ENCODE results near the gene TLE3. TPM values are rescaled to one million over a fixed set of nuclear protein-coding genes. Genes with fewer than 3 reads are reported as not detected.

TLE3 gene
- total and polyA plus RNA-seq, 7 donors = 16.8 to 82.0 (median 49.5) TPM

DNA sequence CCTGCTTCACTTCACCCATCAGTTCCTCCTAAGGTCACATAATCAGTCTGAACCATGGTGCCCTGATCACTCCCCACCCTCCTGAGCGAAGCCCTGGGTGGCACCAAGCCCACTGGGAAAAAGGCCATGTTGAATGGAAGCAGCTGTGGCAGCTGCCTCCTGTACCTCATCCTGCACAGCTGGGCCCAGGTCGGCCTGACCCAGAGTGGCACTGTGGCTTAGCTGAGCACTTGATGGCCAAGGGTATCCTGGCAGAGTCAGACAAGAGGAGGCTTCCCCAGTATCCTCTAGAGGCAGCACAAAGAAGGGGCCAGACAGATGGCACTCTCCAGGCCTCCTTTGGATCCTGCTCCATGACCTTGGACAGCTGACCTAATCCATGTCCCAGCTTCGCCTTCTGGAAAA, 68.4 kb downstream of the TLE3 start:
- TF ChIP-seq POLR2AphosphoS5 (IDR thresholded peaks at IDR 0.05) (no peak), EP300 (IDR thresholded peaks at IDR 0.05) (no peak), POLR2A (IDR thresholded peaks at IDR 0.05) (no peak)
- TF ChIP-seq, protein P1, sequence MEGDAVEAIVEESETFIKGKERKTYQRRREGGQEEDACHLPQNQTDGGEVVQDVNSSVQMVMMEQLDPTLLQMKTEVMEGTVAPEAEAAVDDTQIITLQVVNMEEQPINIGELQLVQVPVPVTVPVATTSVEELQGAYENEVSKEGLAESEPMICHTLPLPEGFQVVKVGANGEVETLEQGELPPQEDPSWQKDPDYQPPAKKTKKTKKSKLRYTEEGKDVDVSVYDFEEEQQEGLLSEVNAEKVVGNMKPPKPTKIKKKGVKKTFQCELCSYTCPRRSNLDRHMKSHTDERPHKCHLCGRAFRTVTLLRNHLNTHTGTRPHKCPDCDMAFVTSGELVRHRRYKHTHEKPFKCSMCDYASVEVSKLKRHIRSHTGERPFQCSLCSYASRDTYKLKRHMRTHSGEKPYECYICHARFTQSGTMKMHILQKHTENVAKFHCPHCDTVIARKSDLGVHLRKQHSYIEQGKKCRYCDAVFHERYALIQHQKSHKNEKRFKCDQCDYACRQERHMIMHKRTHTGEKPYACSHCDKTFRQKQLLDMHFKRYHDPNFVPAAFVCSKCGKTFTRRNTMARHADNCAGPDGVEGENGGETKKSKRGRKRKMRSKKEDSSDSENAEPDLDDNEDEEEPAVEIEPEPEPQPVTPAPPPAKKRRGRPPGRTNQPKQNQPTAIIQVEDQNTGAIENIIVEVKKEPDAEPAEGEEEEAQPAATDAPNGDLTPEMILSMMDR (IDR thresholded peaks at IDR 0.05) = no peak
- 72 to 86% methylated on average over 3 of the region's 3 CpGs for WGBS, 2 donors
- Histone ChIP-seq H3K27me3 (peaks cover 0 to 8% (median 0%) of the 10 kb centered on the region in 3 donors), H3K4me1 (peaks cover 0 to 20% (median 18%) of the 10 kb centered on the region in 4 donors), H3K4me3 (no peak overlapping the region), H3K27ac (no peak overlapping the region), H3K9me3 (no peaks in the 10 kb centered on the region), H3K36me3 (no peaks in the 10 kb centered on the region)
- DNase-seq = peak; percentile 55
- intact Hi-C loops (cut with DNase I) = loop anchor here (10.0 kb wide), 1 partner anchor 336 kb away; no protein-coding TSS in a partner anchor

DNA sequence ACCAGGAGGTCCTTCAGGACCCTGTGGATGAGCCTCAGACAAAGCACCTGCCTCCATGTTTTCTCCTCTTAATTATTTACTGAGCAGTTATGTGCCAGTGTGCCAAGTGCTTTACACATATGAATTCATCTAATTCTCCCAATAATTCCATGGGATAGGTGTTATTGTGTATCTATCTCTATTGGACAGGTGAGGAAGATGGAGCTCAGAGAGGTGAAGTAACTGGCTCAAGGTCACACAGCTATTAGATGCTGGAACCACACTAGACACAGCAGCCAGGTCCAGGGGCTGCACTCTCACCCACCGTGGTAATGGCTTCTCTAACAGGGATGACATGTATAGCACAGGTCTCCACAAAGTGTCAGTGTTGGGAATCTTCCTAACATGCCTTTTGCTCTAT, 70.2 kb downstream of the TLE3 start:
- TF ChIP-seq EP300 (IDR thresholded peaks at IDR 0.05) (no peak), POLR2AphosphoS5 (IDR thresholded peaks at IDR 0.05) (no peak), POLR2A (IDR thresholded peaks at IDR 0.05) (no peak)
- Histone ChIP-seq H3K9me3 (no peaks in the 10 kb centered on the region), H3K4me3 (no peak overlapping the region), H3K4me1 (peaks cover 0 to 38% (median 35%) of the 10 kb centered on the region in 4 donors), H3K27me3 (no peaks in the 10 kb centered on the region), H3K36me3 (no peaks in the 10 kb centered on the region), H3K27ac (no peak overlapping the region)
- WGBS, 2 donors = 90 to 92% methylated on average over 1 of the region's 1 CpG
- DNase-seq = no peak
- intact Hi-C loops (cut with DNase I) = loop anchor here (10.0 kb wide), 1 partner anchor 337 kb away; no protein-coding TSS in a partner anchor

DNA sequence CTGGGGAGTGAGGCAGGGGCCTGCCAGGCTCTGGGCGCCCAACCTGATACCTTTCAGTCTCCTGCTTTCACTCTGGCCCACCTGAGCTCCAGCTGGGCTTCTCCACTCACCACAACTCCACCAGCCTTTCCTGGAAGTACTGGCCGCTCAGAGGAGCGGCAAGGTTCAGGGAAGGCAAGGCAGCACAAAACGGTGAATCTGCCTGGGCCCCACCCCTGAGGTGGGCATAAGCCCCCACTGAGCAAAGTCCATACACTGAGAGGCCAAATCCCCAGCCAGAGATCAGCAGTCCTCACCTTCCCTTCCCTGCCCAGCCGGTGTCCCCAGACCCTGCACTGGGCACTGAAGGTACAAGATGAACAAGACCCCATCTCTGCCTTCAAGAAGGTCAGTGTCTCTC, 70.7 kb downstream of the TLE3 start:
- TF ChIP-seq, protein P1 (IDR thresholded peaks at IDR 0.05) = no peak
- no peak for TF ChIP-seq POLR2A (IDR thresholded peaks at IDR 0.05)
- TF ChIP-seq POLR2AphosphoS5 (IDR thresholded peaks at IDR 0.05) = no peak
- no peak for TF ChIP-seq EP300 (IDR thresholded peaks at IDR 0.05)

GRCh38 chr15:70025413-70026296, 72.1 kb downstream of the TLE3 start:
- TF ChIP-seq EP300 (IDR thresholded peaks at IDR 0.05) (no peak), POLR2AphosphoS5 (IDR thresholded peaks at IDR 0.05) (peak in 2 of 4 donors; percentile 12 to 14)
- H3K4me3 ChIP-seq = no peak overlapping the region

More for the DNA sequence above, 70.7 kb downstream of the TLE3 start:
- no peaks in the 10 kb centered on the region for H3K27me3 ChIP-seq
- H3K27ac ChIP-seq = no peak overlapping the region
- no peaks in the 10 kb centered on the region for H3K36me3 ChIP-seq
- 83 to 90% methylated on average over 5 of the region's 5 CpGs for WGBS, 2 donors
- no peak overlapping the region for H3K4me3 ChIP-seq
- H3K4me1 ChIP-seq = peaks cover 0 to 38% (median 38%) of the 10 kb centered on the region in 4 donors
- DNase-seq = no peak
- H3K9me3 ChIP-seq = no peaks in the 10 kb centered on the region
- intact Hi-C loops (cut with DNase I) = loop anchor here (10.0 kb wide), 1 partner anchor 338 kb away; no protein-coding TSS in a partner anchor

GRCh38 chr15:70024521-70024920, 73.2 kb downstream of the TLE3 start:
- Histone ChIP-seq H3K36me3 (no peaks in the 10 kb centered on the region), H3K4me3 (no peak overlapping the region), H3K9me3 (no peaks in the 10 kb centered on the region), H3K4me1 (peaks cover 0 to 38% (median 38%) of the 10 kb centered on the region in 4 donors), H3K27ac (peak overlapping the region; percentile 66 to 78 (median 73)), H3K27me3 (no peaks in the 10 kb centered on the region)
- 65 to 82% methylated on average over 18 of the region's 18 CpGs for WGBS, 2 donors
- TF ChIP-seq EP300 (IDR thresholded peaks at IDR 0.05) = no peak
- no peak for TF ChIP-seq POLR2A (IDR thresholded peaks at IDR 0.05)
- no peak for TF ChIP-seq POLR2AphosphoS5 (IDR thresholded peaks at IDR 0.05)
- TF ChIP-seq, protein P1 (IDR thresholded peaks at IDR 0.05) = no peak
- intact Hi-C loops (cut with DNase I) = loop anchor here (2.0 to 10.0 kb wide), 4 partner anchors 38 to 340 kb away; no protein-coding TSS in a partner anchor
- DNase-seq = no peak

More at GRCh38 chr15:70025413-70026296, 72.1 kb downstream of the TLE3 start:
- no peak for DNase-seq
- WGBS, 2 donors = 82 to 91% methylated on average over 11 of the region's 11 CpGs
- intact Hi-C loops (cut with DNase I) = loop anchor here (2.0 to 10.0 kb wide), 2 partner anchors 75 to 339 kb away; no protein-coding TSS in a partner anchor
- Histone ChIP-seq H3K27ac (peak overlapping the region in 3 of 4 donors; percentile 40 to 78 (median 45)), H3K9me3 (no peaks in the 10 kb centered on the region), H3K27me3 (no peaks in the 10 kb centered on the region), H3K4me1 (peaks cover 0 to 38% (median 38%) of the 10 kb centered on the region in 4 donors), H3K36me3 (no peaks in the 10 kb centered on the region)
